ENCODE measurements around the gene SERPINA6. TPM values are rescaled to one million over a fixed set of nuclear protein-coding genes. Genes with fewer than 3 reads are reported as not detected.
"Not testable (repeated sequence)": the region's sequence is repeated elsewhere in the genome, so short reads cannot be mapped to it uniquely, and the experiment has no call there.

The SERPINA6 gene, protein sequence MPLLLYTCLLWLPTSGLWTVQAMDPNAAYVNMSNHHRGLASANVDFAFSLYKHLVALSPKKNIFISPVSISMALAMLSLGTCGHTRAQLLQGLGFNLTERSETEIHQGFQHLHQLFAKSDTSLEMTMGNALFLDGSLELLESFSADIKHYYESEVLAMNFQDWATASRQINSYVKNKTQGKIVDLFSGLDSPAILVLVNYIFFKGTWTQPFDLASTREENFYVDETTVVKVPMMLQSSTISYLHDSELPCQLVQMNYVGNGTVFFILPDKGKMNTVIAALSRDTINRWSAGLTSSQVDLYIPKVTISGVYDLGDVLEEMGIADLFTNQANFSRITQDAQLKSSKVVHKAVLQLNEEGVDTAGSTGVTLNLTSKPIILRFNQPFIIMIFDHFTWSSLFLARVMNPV
- total RNA-seq (not detected), polyA plus RNA-seq (not detected), total RNA-seq (0 reads per million in 6 experiments)

GRCh38 chr14:94322648-94323570 is at the start of gene SERPINA6:
Gene SERPINA6, minus strand, starts transcription at chr14:94323336. Its CDS starts 8,688 bp downstream, at chr14:94314648.
- Mint-ChIP-seq H3K4me1 (no peaks in the 10 kb centered on the region), H3K4me3 (no peak within 1 kb of the TSS), H3K27me3 (peaks cover 3 to 14% (median 5%) of the 10 kb centered on the region in 5 donors), H3K9me3 (peaks cover 0 to 5% (median under 1%) of the 10 kb centered on the region in 9 donors), H3K36me3 (peaks cover 0 to 1% (median 0%) of the 10 kb centered on the region in 3 donors), H3K27ac (peak within 1 kb of the TSS in 1 of 10 donors; percentile 45)
- no peak for DNase-seq
- ATAC-seq = no peak
- POLR2A ChIA-PET = no interaction called here

- H3K27ac Mint-ChIP-seq = no peak overlapping the region
- H3K4me3 Mint-ChIP-seq = no peak overlapping the region
- POLR2A ChIA-PET = no interaction called here
- no peak for ATAC-seq
- DNase-seq = peak in 1 of 10 donors; percentile 31
- H3K27me3 Mint-ChIP-seq = peaks cover 0 to 26% (median 8%) of the 10 kb centered on the region in 5 donors
- no peaks in the 10 kb centered on the region for H3K9me3 Mint-ChIP-seq
- no peaks in the 10 kb centered on the region for H3K36me3 Mint-ChIP-seq
- peaks cover 0 to 3% (median 0%) of the 10 kb centered on the region in 4 donors for H3K4me1 Mint-ChIP-seq
Observed at GRCh38 chr14:94372021-94372605, 49.0 kb upstream of the SERPINA6 start.

DNA sequence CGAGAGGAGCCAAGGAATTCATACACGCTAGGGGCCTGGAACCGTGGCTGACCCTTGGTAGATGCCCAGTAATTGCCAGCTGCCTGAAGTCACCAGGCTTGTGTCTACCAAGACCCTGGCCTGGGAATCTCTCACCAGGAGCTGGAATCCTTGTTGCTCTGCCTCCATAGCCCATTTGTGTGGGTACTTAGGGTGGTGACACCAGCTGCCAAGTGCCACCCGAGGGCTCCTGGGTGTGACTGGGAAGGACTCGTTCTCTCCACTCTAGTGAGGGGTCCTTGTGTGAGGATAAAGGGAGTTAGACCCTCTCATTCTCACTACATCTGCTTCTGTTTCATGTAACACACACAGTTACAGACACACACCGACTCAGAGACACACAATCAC is 47.4 kb upstream of the SERPINA6 start:
- peak in 1 of 10 donors; percentile 35 for DNase-seq
- Mint-ChIP-seq H3K27ac (no peak overlapping the region), H3K4me3 (no peak overlapping the region), H3K27me3 (peaks cover 0 to 22% (median 8%) of the 10 kb centered on the region in 5 donors), H3K9me3 (no peaks in the 10 kb centered on the region), H3K36me3 (no peaks in the 10 kb centered on the region), H3K4me1 (peaks cover 0 to 3% (median 0%) of the 10 kb centered on the region in 4 donors)
- POLR2A ChIA-PET = no interaction called here
- ATAC-seq = no peak

GRCh38 chr14:94369766-94370523 is 46.8 kb upstream of the SERPINA6 start:
- H3K36me3 Mint-ChIP-seq, ATAC-seq, POLR2A ChIA-PET, DNase-seq, H3K27ac Mint-ChIP-seq, H3K4me3 Mint-ChIP-seq, H3K9me3 Mint-ChIP-seq, H3K4me1 Mint-ChIP-seq: not testable (repeated sequence)
- H3K27me3 Mint-ChIP-seq = peaks cover 0 to 22% (median 8%) of the 10 kb centered on the region in 5 donors

DNA sequence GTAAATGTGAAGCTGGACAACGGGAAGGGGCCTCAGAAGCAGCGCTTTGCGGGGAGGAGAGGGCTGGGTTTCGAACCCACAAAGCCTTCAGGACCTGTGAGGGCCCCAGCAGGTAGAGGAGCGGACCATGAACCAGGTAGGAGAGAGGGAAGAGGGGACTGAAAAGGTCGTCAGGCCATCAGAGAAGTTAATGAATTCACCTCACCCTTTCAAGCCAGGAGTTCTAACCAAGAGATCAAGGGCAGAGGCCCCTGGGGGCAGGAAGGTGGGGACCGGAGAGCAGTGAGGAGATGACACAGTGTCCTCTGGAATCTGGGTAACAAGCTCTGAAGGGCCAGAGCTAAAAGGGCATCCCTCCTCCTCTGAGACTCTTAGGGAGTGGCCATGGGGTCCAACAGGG is 45.8 kb upstream of the SERPINA6 start:
- Mint-ChIP-seq H3K4me1 (peaks cover 0 to 3% (median 0%) of the 10 kb centered on the region in 4 donors), H3K36me3 (no peaks in the 10 kb centered on the region), H3K4me3 (no peak overlapping the region), H3K9me3 (no peaks in the 10 kb centered on the region), H3K27ac (no peak overlapping the region), H3K27me3 (peaks cover 0 to 22% (median 6%) of the 10 kb centered on the region in 5 donors)
- no peak for ATAC-seq
- POLR2A ChIA-PET = no interaction called here
- DNase-seq = peak in 1 of 10 donors; percentile 26

GRCh38 chr14:94368243-94368590 is 45.1 kb upstream of the SERPINA6 start:
- DNase-seq = no peak

DNA sequence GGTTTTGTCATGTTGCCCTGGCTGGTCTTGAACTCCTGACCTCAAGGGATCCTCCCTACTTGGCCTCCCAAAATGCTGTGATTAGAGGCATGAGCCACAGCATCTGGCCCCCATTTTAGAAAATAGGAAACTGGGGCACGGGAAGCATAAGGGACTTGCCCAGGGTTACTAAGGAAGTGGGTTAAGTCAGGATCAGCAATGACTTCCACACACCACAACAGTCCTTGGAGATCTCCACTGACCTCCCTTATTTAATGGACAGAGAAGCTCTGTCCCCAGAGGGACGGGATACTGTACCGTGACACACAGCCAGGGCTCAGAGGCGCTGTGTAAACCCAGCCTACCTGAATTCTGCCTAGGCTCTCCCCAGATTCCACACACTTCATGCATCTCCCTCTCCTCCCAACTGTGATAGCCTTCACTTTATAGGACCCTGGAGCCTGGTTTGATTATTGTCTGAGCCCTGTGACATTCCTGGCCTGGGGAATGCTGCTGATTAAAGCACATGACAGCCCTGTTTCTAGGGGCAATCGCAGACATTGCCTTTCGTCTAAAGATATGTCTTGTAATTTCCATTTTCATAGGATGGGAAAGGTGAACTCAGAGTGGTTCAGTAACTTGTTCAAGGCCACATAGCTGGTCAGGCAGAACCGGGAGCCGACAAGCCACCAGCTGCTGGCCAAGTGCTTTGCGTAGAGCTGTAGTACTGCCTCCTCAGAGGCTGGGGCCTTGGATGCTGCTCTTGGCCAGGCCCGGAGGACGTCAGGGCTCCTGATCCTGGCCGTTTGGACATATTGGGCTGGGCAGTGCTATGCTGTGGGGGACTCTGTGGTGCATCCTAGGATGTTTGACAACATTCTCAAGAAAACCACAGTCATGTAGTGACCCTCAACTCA is 44.5 kb upstream of the SERPINA6 start:
- H3K36me3 Mint-ChIP-seq = no peaks in the 10 kb centered on the region
- POLR2A ChIA-PET = no interaction called here

More at GRCh38 chr14:94368243-94368590, 45.1 kb upstream of the SERPINA6 start:
- H3K27ac Mint-ChIP-seq = no peak overlapping the region
- POLR2A ChIA-PET = no interaction called here
- ATAC-seq = no peak
- H3K4me3 Mint-ChIP-seq = no peak overlapping the region
- no peaks in the 10 kb centered on the region for H3K36me3 Mint-ChIP-seq
- H3K4me1 Mint-ChIP-seq = peaks cover 0 to 3% (median 0%) of the 10 kb centered on the region in 4 donors
- H3K9me3 Mint-ChIP-seq = no peaks in the 10 kb centered on the region
- peaks cover 0 to 23% (median 6%) of the 10 kb centered on the region in 5 donors for H3K27me3 Mint-ChIP-seq

GRCh38 chr14:94366146-94366915 is 43.2 kb upstream of the SERPINA6 start, which contains the start of gene SERPINA2:
Gene SERPINA2, minus strand, starts transcription at chr14:94366698.
- DNase-seq (no peak), ATAC-seq (no peak)
- no peak within 1 kb of the TSS for H3K27ac Mint-ChIP-seq
- peaks cover 0 to 3% (median 0%) of the 10 kb centered on the region in 4 donors for H3K4me1 Mint-ChIP-seq
- H3K27me3 Mint-ChIP-seq = peaks cover 8 to 30% (median 9%) of the 10 kb centered on the region in 5 donors
- POLR2A ChIA-PET = no interaction called here
- no peak within 1 kb of the TSS for H3K4me3 Mint-ChIP-seq
- no peaks in the 10 kb centered on the region for H3K9me3 Mint-ChIP-seq
- H3K36me3 Mint-ChIP-seq = no peaks in the 10 kb centered on the region

More for the DNA sequence above, 44.5 kb upstream of the SERPINA6 start:
- Mint-ChIP-seq H3K27me3 (peaks cover 3 to 29% (median 9%) of the 10 kb centered on the region in 5 donors), H3K4me1 (peaks cover 0 to 3% (median 0%) of the 10 kb centered on the region in 4 donors), H3K27ac (no peak overlapping the region), H3K4me3 (no peak overlapping the region), H3K9me3 (no peaks in the 10 kb centered on the region)
- DNase-seq = peak in 1 of 10 donors; percentile 34
- ATAC-seq = no peak

DNA sequence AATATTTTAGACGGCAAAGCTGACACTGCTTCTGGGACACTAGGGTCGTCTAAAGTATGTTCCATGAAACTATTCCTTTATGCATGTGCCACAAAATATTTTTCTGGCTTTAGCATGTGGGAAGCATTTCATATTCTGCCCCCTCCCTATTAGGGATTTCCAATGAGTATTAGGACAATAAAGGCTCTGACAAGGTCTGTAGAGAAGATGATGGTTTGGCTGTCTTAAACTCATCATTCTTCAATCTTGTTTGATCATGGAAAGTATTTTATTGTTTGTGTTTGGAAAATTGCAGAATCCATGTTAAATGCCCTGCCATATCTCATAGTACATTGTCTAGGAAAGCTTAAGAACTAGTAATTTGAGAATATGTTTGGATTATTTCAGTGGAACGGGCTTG is 42.5 kb upstream of the SERPINA6 start:
- Mint-ChIP-seq H3K4me3 (no peak overlapping the region), H3K4me1 (no peaks in the 10 kb centered on the region), H3K9me3 (no peaks in the 10 kb centered on the region), H3K36me3 (no peaks in the 10 kb centered on the region), H3K27me3 (peaks cover 5 to 31% (median 11%) of the 10 kb centered on the region in 5 donors), H3K27ac (no peak overlapping the region)
- POLR2A ChIA-PET = no interaction called here
- DNase-seq = no peak
- ATAC-seq = no peak

GRCh38 chr14:94364964-94365363 is 41.8 kb upstream of the SERPINA6 start:
- no peak for DNase-seq
- H3K36me3 Mint-ChIP-seq = no peaks in the 10 kb centered on the region
- POLR2A ChIA-PET = no interaction called here
- H3K27ac Mint-ChIP-seq = no peak overlapping the region
- ATAC-seq = no peak
- peaks cover 8 to 38% (median 12%) of the 10 kb centered on the region in 5 donors for H3K27me3 Mint-ChIP-seq
- no peaks in the 10 kb centered on the region for H3K9me3 Mint-ChIP-seq
- H3K4me1 Mint-ChIP-seq = no peaks in the 10 kb centered on the region
- no peak overlapping the region for H3K4me3 Mint-ChIP-seq

DNA sequence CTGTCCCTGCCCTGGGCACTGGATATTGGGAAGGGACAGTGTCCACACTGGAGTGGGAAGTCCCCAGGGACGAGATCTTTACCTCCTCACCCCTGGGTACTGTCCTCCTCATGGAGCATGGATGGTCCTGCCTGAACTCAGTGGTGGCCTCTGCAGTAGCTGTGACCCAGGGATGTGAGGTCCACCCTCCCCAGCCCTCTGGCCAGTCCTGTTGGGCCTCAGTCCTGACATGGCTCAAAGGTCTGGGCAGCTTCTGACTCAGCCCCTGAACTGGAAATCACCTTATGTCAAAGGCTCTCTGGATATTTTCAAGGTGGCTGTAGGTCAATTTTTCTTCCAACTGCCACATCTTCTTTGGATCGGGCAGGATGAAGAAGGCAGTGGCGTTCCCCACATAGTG is 40.9 kb upstream of the SERPINA6 start:
- no peaks in the 10 kb centered on the region for H3K9me3 Mint-ChIP-seq
- H3K4me1 Mint-ChIP-seq = no peaks in the 10 kb centered on the region
- DNase-seq (no peak), ATAC-seq (no peak)
- POLR2A ChIA-PET = no interaction called here
- peaks cover 9 to 42% (median 15%) of the 10 kb centered on the region in 5 donors for H3K27me3 Mint-ChIP-seq
- no peak overlapping the region for H3K27ac Mint-ChIP-seq
- no peaks in the 10 kb centered on the region for H3K36me3 Mint-ChIP-seq
- H3K4me3 Mint-ChIP-seq = no peak overlapping the region

All from naive thymus-derived CD8-positive, alpha-beta T cell (primary cell).